ENCODE measurements around the gene PLA2G1B. TPM values are rescaled to one million over a fixed set of nuclear protein-coding genes. Genes with fewer than 3 reads are reported as not detected.

Gene PLA2G1B
- total and polyA plus RNA-seq, 2 of the 13 experiments (the other 11 are each of a cell fraction or from before 2014, with no cell fraction given), result 0.33 to 1.4 TPM

DNA sequence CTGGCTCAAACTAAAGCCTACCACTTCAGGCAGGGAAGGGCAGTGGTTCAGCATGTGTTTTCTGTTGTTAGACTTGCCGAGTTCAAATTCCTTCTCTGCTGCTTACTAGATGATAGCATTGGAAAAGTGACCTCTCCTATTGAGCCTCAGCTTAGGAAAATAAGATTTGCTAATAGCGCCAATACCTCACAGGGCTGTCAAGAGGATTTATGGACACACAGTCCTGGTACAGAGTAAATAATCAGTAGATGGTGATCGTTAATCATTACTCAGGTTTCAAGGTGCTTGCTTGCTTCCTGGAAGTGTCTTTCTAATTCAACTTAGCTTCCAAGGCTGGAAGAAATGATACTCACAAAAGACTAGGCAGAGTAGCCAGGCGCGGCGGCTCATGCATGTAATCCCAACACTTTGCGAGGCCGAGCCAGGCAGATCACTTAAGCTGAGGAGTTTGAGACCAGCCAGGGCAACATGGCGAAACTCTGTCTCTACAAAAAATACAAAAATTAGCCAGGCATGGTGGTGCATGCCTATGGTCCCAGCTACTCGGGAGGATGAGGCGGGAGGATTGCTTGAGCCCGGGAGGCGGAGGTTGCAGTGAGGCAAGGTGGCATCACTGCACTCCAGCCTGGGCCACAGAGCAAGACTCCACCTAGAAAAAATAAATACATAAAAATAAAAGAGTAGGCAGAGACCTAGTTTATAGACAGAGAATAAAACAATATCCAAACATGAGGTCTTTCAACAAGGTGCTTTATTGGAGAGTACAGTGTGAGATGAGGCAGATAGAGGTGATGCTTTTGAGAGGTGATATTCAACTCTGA is 6.0 kb downstream of the PLA2G1B start (continued):
- TF ChIP-seq RERE (CRISPR knock-in tag; IDR thresholded peaks at IDR 0.05; ENCODE audit: low read depth), result peak; percentile 63; the same call in 1 of the 2 replicates
- TF ChIP-seq ZNF264 (CRISPR knock-in tag; IDR thresholded peaks at IDR 0.05), result 0 out of 2 replicates have a peak, but pooled peaks have one; percentile 31
- TF ChIP-seq JUN (CRISPR knock-in tag; IDR thresholded peaks at IDR 0.05), result no peak
- TF ChIP-seq ZXDC (CRISPR knock-in tag; IDR thresholded peaks at IDR 0.05), result no peak
- peak; percentile 74 for TF ChIP-seq PITX1 (CRISPR knock-in tag; IDR thresholded peaks at IDR 0.05)
- TF ChIP-seq ZFYVE20 (CRISPR knock-in tag; IDR thresholded peaks at IDR 0.05; ENCODE audit: borderline replicate concordance, low read depth), result no peak
- no peak for TF ChIP-seq ZIK1 (CRISPR knock-in tag; IDR thresholded peaks at IDR 0.05; ENCODE audit: borderline replicate concordance, low read depth)
- TF ChIP-seq CERS6 (CRISPR knock-in tag; IDR thresholded peaks at IDR 0.05), result no peak
- TF ChIP-seq NFE2 (CRISPR knock-in tag; IDR thresholded peaks at IDR 0.05), result no peak
- TF ChIP-seq GMEB1 (CRISPR knock-in tag; IDR thresholded peaks at IDR 0.05; ENCODE audit: borderline replicate concordance), result no peak
- no peak for TF ChIP-seq ZNF235 (CRISPR knock-in tag; IDR thresholded peaks at IDR 0.05; ENCODE audit: borderline replicate concordance)
- TF ChIP-seq SRF (IDR thresholded peaks at IDR 0.05; ENCODE audit: low read depth, low read length), result no peak
- TF ChIP-seq ZNF670 (CRISPR knock-in tag; IDR thresholded peaks at IDR 0.05; ENCODE audit: borderline replicate concordance), result no peak
- no peak for TF ChIP-seq PCBP1 (IDR thresholded peaks at IDR 0.05; ENCODE audit: borderline replicate concordance, low read depth, low read length)
- peak; percentile 58; the same call in 1 of the 2 replicates for TF ChIP-seq BRF2 (CRISPR knock-in tag; IDR thresholded peaks at IDR 0.05)
- TF ChIP-seq HOXD1 (CRISPR knock-in tag; IDR thresholded peaks at IDR 0.05), result no peak
